Measurements from ENCODE around the gene TULP3. TPM values are rescaled to one million over a fixed set of nuclear protein-coding genes. Genes with fewer than 3 reads are reported as not detected.

The TULP3 gene, protein sequence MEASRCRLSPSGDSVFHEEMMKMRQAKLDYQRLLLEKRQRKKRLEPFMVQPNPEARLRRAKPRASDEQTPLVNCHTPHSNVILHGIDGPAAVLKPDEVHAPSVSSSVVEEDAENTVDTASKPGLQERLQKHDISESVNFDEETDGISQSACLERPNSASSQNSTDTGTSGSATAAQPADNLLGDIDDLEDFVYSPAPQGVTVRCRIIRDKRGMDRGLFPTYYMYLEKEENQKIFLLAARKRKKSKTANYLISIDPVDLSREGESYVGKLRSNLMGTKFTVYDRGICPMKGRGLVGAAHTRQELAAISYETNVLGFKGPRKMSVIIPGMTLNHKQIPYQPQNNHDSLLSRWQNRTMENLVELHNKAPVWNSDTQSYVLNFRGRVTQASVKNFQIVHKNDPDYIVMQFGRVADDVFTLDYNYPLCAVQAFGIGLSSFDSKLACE
- 22.0 and 30.2 TPM in 2 replicates for total RNA-seq

DNA sequence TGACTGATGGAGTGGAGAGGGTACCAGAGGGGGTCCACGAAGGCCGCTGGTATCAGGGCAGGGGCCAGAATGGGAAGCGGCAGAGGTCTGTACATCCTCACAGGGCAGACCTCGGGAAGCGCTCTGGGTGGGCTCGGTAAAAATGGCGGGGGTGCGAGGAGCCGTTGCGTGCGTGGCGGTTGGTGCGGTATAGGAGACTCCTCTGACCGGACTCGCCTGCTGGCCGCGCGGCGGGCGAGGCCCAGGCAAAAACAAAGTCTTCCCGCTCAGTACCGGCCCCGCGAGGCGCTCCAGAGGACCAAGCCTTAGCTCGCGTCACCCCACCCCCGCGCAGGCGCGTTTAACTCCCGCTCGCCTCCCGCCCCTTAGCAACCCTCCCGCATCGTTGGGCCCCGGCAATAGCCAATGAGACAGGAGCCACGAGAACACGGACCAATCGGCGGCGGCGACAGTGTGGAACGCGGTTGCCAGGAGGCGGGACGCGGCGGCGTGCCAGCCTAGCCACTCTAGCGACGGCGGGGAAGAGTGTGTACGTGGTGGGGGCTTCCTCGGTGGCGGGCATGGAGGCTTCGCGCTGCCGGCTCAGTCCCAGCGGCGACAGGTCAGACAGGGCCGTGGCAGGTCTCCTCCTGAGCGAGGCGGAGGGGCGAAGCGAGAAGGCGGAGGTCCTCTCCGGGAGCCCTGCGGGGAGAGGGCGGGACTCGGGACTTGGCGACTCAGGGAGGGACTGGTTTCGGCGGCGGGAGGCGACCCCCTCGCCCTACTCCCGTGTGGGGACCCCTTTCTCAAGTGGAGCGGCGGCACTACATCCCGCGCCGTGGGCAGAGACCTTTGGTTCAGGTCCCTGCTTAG, at the start of gene TULP3:
Gene TULP3 (plus strand): TSS at position 504 of the 852 bp plus-strand sequence. CDS start 57 bp downstream, at position 561.

DNA sequence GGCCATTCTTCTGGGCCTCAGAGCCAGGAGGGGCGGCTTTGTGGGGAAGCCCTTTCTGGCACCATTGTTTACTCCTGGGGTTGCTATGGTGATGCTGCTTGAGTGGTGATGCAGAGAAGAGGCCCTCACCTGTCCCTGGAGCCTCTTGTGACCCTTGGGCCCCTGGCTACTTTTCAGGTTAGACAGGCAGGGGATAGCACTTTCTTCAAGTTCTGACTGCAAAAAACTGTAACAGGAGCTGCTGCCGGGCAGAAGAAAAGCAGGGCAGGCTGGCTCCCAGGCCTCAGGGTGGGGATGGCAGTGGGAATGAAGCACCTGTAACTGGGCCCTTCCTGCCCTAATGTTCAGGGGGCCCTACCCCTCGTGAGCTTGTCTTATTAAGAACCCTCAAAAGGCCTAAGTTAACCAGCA, 33.7 kb upstream of the TULP3 start, which contains the start of gene TEX52:
Gene TEX52 (minus strand): TSS at position 19 of the 411 bp plus-strand sequence. CDS start 13 bp downstream, at position 6.

DNA sequence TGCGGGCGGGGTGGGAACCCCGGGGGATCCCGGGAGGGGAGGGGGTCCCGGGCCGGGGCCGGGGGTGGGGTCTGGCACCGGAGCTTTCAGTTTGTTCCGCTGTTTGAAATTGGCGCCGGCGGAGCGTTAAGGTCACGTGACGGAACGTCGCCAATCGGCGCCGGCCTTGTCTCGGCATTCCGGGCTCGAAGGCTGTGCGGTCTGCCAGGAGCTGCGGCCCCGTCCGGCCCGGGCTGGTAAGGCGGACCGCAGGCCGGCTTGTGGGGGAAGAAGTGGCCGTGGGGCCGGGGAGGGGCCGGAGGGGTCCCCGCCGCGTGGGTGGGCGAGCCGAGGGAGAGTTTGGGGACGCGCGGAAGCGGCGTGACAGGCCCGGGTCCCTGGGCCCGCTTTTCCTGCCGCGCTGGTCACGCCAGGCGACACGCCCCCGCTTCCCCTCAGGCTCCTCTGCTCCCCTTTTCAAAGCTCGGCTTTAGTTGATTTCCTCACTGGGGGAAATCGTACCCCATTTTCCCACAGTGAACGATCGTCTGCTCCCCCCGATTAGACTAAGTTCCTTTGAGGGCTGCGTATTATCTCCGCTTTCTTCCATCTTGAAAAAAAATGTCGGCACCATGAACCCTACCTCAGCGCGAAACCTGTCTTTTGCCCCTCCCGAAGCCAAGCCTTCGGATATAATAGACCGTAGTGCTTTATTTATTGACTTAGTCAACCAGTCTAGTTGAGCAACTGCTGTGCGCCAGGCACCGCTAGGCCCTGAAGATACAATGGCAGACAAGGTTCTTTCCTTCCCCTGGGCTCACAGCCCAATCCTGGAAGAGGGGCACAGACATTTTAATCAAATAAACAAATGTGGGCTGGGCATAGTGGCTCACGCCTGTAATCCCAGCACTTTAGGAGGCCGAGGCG, 13.4 kb upstream of the TULP3 start, which contains the start of the genes FOXM1 and RHNO1:
Gene FOXM1 (minus strand): TSS at position 128 of the 906 bp plus-strand sequence. CDS start 2,696 bp downstream, outside the sequence.
Gene RHNO1 (plus strand): TSS at position 177 of the 906 bp plus-strand sequence. CDS start 8,144 bp downstream, outside the sequence.

DNA sequence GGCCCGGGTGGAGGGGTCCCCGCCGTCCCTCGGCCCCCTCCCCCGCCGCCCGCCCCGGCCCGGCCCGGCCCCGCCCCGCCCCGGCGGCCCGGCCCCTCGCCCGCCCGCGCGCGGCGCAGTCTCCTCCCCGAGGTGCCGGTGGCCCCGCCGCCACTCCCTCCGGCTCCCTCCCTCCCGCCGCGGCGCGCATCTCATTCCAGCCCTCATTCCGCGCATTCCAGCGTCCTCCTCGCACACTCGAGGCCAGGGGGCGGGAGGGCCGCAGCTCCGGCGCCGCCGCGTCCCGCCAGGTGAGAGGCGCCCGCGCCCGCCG, 68.5 kb downstream of the TULP3 start, which contains the start of gene TEAD4:
Gene TEAD4 (plus strand): TSS at position 206 of the 313 bp plus-strand sequence.

Other genes starting within 250 kb of the TULP3 start
- 66.5 and 70.7 TPM in 2 replicates for gene FKBP4, start 95.9 kb upstream of the TULP3 start, total RNA-seq
- gene ITFG2, start 78.2 kb upstream of the TULP3 start, total RNA-seq = 14.7 and 15.1 TPM in 2 replicates
- gene NRIP2, start 55.9 kb upstream of the TULP3 start, total RNA-seq = 0.07 TPM in 1 of 2 replicates, not detected in the other
- gene TEX52, start 33.9 kb upstream of the TULP3 start, total RNA-seq = not detected in 2 replicates
- 3.5 and 4.5 TPM in 2 replicates for gene FOXM1, start 13.7 kb upstream of the TULP3 start, total RNA-seq
- gene RHNO1, start 13.7 kb upstream of the TULP3 start, total RNA-seq = 12.3 and 13.0 TPM in 2 replicates
- 7.0 and 10.1 TPM in 2 replicates for gene TEAD4, start 68.5 kb downstream of the TULP3 start, total RNA-seq
- 63.0 and 87.8 TPM in 2 replicates for gene TSPAN9, start 186.5 kb downstream of the TULP3 start, total RNA-seq